Duodenal mucosa (tissue), 2 donors: Measurements from ENCODE around the gene PANK4.
A peak's percentile ranks its signal among the peaks of the same experiment; 100 is the strongest.

Experiments
- H3K27ac ChIP-seq: one replicate; pipeline ENCODE4 v1.7.0; 2013; ENCODE audit warnings: low read depth, low read length
- H3K27me3 ChIP-seq, 2 donors: one replicate each; pipeline ENCODE4 v1.7.0; 2013; ENCODE audit warnings: low read length in 2 of 2, control low read depth in 1 of 2; ENCODE audit not compliant: insufficient read depth in 2 of 2, control insufficient read depth in 1 of 2
- H3K36me3 ChIP-seq, 2 donors: one replicate each; pipeline ENCODE4 v1.7.0; 2013; ENCODE audit warnings: low read length in 2 of 2, control low read depth in 1 of 2; ENCODE audit not compliant: insufficient read depth in 2 of 2, control insufficient read depth in 1 of 2
- H3K4me1 ChIP-seq, 2 donors: one replicate each; pipeline ENCODE4 v1.7.0; 2013; ENCODE audit warnings: low read length in 2 of 2, control low read depth in 1 of 2; ENCODE audit not compliant: insufficient read depth in 2 of 2, control insufficient read depth in 1 of 2
- H3K4me3 ChIP-seq, 2 donors: one replicate each; pipeline ENCODE4 v1.7.0; 2013; ENCODE audit warnings: low read length in 2 of 2, low read depth in 1 of 2
- H3K9ac ChIP-seq, 2 donors: one replicate each; pipeline ENCODE4 v1.7.0; 2013; ENCODE audit warnings: low read length in 2 of 2, low read depth in 1 of 2
- H3K9me3 ChIP-seq, 2 donors: one replicate each; pipeline ENCODE4 v1.7.0; 2013; ENCODE audit warnings: low read length in 2 of 2, control low read depth in 1 of 2; ENCODE audit not compliant: control insufficient read depth in 1 of 2

PANK4 gene

GRCh38 chr1:2566101-2567045, 40.0 kb upstream of the PANK4 start:
- Histone ChIP-seq H3K4me1 (peaks cover 8 to 10% of the 10 kb centered on the region in 2 donors), H3K9me3 (no peaks in the 10 kb centered on the region), H3K36me3 (peaks cover 15 to 18% of the 10 kb centered on the region in 2 donors), H3K27ac (no peak overlapping the region), H3K27me3 (no peaks in the 10 kb centered on the region), H3K4me3 (no peak overlapping the region), H3K9ac (no peak overlapping the region)

DNA sequence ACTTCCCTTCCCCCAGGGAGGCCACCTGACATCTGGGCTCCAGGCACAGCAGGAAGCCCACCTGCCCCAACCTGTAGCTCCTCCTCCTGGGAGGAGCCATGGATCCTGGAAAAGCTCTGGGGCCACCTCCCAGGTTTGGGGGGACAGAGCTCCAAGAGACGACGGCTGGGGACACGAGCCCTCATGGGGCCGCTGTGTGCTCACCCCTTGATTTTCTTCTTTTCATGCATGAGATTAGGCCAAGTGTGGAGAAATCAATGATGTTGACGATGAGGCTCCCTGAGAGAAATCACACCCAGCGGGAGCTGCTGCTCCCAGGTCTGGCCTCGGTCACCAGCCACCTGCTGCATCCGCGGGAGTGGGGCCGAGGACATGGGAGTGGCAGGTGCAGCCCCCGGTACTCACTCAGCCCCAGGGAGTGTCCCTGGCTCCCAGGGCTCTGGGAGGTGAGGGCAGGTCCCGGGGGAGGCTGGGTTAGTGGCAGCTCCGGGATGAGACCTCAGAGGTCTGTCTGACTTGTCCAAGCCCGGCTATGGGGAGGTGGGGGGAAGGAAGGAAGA, 38.5 kb upstream of the PANK4 start:
- Histone ChIP-seq H3K27ac (no peak overlapping the region), H3K27me3 (no peaks in the 10 kb centered on the region), H3K9ac (peak overlapping the region in 1 of 2 donors; percentile 39), H3K4me1 (peaks cover 8 to 10% of the 10 kb centered on the region in 2 donors), H3K4me3 (peak overlapping the region in 1 of 2 donors; percentile 17), H3K36me3 (peaks cover 24 to 33% of the 10 kb centered on the region in 2 donors), H3K9me3 (no peaks in the 10 kb centered on the region)

- Histone ChIP-seq H3K9ac (peak overlapping the region in 1 of 2 donors; percentile 39), H3K4me1 (peaks cover 8 to 15% of the 10 kb centered on the region in 2 donors), H3K4me3 (peak overlapping the region in 1 of 2 donors; percentile 17), H3K36me3 (peaks cover 29 to 40% of the 10 kb centered on the region in 2 donors), H3K27ac (no peak overlapping the region), H3K9me3 (no peaks in the 10 kb centered on the region), H3K27me3 (no peaks in the 10 kb centered on the region)
Observed at GRCh38 chr1:2564006-2564814, 37.8 kb upstream of the PANK4 start.

DNA sequence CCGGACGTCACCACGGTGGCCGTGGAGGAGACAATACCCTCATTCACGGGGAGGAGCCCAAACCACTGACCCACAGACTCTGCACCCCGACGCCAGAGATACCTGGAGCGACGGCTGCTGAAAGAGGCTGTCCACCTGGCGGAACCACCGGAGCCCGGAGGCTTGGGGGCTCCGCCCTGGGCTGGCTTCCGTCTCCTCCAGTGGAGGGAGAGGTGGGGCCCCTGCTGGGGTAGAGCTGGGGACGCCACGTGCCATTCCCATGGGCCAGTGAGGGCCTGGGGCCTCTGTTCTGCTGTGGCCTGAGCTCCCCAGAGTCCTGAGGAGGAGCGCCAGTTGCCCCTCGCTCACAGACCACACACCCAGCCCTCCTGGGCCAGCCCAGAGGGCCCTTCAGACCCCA, 36.8 kb upstream of the PANK4 start:
- no peak overlapping the region for H3K4me3 ChIP-seq
- H3K27ac ChIP-seq, result no peak overlapping the region
- no peaks in the 10 kb centered on the region for H3K27me3 ChIP-seq
- H3K4me1 ChIP-seq, result peaks cover 18 to 25% of the 10 kb centered on the region in 2 donors
- H3K9ac ChIP-seq, result no peak overlapping the region
- H3K36me3 ChIP-seq, result peaks cover 35 to 50% of the 10 kb centered on the region in 2 donors
- no peaks in the 10 kb centered on the region for H3K9me3 ChIP-seq

- H3K4me3 ChIP-seq, result no peak overlapping the region
- no peak overlapping the region for H3K27ac ChIP-seq
- H3K27me3 ChIP-seq, result no peaks in the 10 kb centered on the region
- H3K4me1 ChIP-seq, result peaks cover 26 to 35% of the 10 kb centered on the region in 2 donors
- peaks cover 40 to 52% of the 10 kb centered on the region in 2 donors for H3K36me3 ChIP-seq
- H3K9ac ChIP-seq, result no peak overlapping the region
- no peaks in the 10 kb centered on the region for H3K9me3 ChIP-seq
Observed at GRCh38 chr1:2561898-2562895, 35.8 kb upstream of the PANK4 start.

DNA sequence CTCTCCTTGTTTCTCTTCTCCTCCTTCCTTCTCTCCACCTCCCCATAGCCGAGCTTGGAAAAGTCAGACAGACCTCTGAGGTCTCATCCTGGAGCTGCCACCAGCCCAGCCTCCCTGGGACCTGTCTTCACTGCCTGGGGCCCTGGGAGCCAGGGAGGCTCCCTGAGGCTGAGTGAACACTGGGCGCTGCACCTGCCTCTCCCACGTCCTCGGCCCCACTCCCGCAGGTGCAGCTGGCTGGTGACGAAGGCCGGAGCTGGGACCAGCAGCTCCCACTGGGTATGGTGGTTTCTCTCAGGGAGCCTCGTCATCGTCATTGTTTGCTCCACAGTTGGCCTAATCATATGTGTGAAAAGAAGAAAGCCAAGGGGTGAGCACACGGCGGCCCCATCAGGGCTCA, 35.0 kb upstream of the PANK4 start:
- H3K36me3 ChIP-seq, result peaks cover 40 to 52% of the 10 kb centered on the region in 2 donors
- H3K9ac ChIP-seq, result no peak overlapping the region
- H3K27me3 ChIP-seq, result no peaks in the 10 kb centered on the region
- no peak overlapping the region for H3K27ac ChIP-seq
- no peaks in the 10 kb centered on the region for H3K9me3 ChIP-seq
- H3K4me1 ChIP-seq, result peaks cover 26 to 40% of the 10 kb centered on the region in 2 donors
- no peak overlapping the region for H3K4me3 ChIP-seq

DNA sequence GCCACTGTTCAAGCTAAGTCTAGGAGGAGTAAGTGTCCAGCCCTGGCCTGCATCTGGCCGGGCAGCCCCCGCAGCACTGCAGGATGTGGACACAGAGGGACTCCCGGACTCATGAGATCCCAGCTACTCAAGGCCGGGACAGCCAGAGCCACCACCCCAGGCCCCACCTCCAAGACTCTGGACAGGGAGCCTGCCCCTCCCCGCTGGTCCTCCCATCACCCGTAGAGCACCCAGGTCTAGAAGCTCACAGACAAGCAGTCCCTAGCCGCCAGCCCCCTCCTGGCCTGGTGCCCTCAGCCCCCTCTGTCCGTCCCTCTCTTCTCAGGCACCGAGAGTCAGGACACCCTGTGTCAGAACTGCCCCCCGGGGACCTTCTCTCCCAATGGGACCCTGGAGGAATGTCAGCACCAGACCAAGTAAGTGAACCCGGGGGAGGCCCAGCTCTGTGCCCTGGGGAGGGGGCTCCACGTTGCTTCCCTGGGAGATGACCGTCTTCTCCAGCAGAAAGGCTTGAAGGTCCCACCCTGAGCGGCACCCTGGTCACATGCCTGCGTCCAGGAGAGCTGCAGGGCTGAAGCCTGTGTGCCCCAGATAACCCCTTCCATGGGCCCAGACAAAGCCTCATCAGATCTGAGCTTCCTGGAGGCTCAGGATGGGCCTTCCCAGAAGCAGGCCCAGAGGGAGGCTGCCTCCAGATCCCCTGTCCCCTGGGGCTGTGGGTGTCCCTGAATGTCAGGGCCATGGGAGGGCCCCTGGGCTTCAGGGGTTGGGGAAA, 34.1 kb upstream of the PANK4 start:
- Histone ChIP-seq H3K36me3 (peaks cover 40 to 52% of the 10 kb centered on the region in 2 donors), H3K4me3 (no peak overlapping the region), H3K27me3 (no peaks in the 10 kb centered on the region), H3K9ac (no peak overlapping the region), H3K9me3 (no peaks in the 10 kb centered on the region), H3K4me1 (peaks cover 26 to 42% of the 10 kb centered on the region in 2 donors), H3K27ac (no peak overlapping the region)

DNA sequence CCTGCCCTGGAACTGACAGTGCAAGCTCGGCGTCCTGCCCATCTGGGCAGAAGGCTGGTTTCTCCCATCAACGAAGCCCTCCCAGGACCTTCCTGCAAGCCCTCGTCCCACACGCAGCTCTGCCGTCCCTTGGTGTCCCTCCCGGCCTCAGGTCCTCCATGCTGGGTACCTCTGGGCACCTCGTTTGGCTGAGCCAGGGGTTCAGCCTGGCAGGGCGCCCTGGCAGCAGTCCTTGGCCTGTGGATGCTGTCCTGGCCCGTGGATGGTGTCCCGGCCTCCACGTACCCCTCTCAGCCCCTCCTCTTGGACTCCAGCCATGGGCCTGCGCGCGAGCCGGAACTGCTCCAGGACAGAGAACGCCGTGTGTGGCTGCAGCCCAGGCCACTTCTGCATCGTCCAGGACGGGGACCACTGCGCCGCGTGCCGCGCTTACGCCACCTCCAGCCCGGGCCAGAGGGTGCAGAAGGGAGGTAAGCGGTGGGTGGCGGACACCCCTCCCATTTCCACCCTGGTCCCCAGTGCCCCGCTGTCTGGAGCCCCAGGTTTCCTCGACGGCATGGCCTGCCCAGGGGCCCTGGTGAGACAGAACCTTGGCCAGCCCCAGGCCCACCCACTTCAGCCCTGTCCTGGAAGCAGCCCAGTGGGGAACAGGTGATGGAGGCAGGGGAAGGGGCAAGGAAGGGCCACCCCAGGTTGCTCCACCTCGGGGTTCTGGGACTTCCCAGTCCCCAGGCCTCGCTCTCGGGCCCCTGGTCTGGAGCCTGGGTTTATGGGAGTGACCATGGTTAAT, 33.3 kb upstream of the PANK4 start:
- Histone ChIP-seq H3K9ac (no peak overlapping the region), H3K4me1 (peaks cover 24 to 45% of the 10 kb centered on the region in 2 donors), H3K27ac (no peak overlapping the region), H3K4me3 (no peak overlapping the region), H3K9me3 (no peaks in the 10 kb centered on the region), H3K36me3 (peaks cover 40 to 52% of the 10 kb centered on the region in 2 donors), H3K27me3 (no peaks in the 10 kb centered on the region)
